EL (cell line): ENCODE results near the gene MARCHF10.

Source experiments
- DNase-seq: peaks from one replicate; pipeline ENCODE4 v3.0.0-alpha.2; 2016

Gene MARCHF10

DNA sequence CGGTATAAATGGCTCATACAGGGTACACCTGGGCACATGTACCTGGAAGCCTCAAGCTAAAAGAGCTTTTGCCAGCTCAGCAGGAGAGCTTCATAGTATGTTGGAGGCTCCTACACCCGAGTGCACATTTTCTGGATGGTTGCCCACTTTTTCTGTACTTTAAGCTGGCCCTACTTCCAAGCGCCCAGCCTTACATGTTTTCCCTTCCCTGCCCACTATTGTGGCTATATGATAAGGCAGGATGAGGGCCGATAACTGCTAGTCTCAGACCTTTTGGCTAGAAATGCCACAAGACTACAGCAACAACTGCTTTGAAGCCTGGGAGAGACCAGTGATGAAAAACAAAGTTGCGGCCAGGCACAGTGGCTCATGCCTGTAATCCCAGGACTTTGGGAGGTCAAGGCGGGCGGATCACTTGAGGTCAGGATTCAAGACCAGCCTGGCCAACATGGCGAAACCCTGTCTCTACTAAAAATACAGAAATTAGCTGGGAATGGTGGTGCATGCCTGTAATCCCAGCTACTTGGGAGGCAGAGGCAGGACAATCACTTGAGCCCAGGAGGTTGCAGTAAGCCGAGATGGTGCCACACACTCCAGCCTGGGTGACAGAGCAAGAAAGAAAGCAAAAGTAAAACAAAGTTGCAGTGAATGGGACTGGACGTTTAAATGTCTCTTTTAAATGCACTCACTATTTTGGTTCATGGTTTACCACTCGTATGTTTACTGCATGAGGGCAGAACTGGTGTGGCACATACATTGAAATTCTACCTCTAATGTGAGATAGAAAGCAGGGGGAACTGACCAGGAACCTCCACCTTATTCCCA lies 14.2 kb upstream of the MARCHF10 start:
- no peak for DNase-seq

DNA sequence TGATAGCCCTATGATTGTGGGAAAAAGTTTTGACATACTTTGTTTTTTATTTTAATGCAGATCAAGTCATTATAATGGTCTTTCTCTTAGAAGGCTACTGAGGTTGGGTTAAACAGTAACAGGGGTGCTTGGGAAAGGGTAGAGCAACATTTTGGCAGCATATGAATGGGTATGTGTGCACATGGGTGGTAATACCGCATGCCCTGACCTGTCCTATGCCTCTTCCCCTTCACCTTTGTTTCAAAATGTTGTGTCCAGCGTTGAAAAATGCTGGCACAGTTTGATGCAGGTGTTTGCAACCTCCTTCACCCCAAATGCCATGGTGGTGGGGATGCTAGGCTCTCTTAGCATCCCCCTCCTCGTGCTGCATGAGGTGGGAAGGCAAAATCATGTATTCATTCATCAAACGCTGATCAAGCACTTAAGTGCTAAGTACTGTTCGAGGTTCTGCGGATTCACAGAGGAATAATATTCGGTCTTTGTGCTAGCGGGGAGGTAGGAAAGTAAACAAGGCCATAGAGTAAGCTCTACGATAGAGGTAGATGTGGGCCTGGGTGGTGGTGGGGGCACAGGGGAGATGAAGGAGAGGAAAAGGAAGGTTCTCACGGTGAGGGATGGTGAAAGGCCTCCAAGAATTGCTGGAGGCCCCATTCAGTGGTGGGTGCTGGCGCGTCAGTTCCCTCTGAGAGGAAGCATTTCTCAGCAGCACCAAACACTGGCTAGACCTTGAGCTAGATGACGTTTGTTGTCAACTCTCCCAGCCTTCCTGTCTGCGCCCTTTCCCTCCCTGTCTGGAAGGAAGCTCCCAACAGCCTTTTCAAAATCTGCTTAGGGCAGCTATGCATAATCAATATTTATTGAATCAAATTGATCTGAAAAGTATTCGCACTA lies 13.3 kb upstream of the MARCHF10 start:
- no peak for DNase-seq

DNA sequence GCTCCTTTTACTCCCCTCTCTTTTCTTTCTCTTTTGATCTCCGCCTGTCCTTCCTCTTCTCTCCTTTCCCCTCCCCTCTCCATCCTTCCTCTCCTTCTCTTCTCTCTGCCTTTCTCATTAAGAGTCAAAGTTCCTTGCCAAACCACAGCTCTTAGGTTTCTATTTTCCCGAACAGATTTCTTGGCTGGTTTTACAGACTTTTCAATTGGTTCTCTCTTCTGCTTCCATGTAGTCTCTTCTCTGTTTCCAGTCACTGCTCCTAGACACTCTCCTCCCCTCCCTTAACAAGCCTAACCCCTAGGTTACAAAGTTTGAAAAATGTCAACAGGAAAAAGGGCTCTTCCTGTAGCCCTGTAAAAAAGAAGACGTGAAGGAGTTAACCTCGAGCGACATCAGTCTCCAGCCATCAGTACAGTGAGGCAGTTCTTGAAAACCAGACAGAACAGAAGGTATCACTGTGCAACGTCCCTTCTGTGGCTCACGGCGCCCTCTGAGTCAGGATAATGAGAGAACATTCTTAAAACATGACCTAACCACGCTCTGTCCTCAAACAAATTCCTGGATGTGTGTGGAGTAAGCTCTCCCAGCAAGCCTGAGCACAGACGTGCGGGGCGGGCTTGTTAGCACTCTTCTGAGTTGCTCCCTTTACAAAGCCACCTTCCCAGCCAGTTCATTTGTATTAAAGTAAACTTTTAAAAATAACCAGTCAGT lies 11.6 kb upstream of the MARCHF10 start:
- DNase-seq = peak; percentile 98

DNA sequence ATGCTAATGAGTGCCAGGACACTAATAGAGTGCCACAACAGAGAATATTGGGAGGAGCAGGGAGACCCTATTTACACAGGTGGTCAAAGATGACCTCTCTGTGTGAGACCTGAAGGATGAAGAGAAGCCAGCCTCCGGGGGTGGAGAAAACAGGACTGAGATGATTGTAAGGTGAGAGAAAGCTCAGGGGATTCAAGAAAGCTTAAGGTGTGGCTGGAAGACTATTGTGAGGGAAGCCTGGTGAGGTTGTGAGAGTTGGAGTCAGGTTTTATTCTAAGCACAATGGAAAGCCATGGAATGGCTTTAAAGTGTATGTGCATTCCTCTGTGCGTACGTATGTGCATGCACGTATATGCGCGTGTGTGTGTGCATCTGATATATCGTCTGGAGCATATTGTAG lies 10.4 kb upstream of the MARCHF10 start:
- no peak for DNase-seq

DNA sequence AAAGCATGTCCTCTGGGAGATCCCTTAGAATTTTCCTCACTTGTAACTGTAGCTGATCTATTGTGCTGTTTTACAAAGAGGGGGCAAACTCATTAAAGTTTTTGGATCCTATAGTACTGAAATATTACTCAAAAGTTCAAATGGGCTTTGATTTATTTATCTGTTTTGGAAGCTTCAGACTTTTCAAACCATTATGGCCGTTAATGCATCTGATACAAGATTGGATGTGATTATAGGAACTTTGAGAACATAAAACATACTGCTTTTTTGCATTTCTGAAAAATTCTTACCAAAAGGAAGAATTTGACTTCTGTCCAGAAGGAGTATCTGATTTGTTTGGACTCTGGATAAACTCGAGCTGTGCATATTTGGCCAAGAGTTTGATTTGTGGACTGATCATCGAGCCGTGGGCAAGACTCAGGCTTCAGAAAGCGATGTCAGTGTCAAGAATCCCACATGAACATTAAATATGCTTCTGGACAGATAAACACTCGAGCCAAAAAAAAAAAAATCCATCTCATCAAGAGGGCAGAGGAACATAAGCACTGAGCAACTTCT lies 8.2 kb upstream of the MARCHF10 start:
- no peak for DNase-seq

DNA sequence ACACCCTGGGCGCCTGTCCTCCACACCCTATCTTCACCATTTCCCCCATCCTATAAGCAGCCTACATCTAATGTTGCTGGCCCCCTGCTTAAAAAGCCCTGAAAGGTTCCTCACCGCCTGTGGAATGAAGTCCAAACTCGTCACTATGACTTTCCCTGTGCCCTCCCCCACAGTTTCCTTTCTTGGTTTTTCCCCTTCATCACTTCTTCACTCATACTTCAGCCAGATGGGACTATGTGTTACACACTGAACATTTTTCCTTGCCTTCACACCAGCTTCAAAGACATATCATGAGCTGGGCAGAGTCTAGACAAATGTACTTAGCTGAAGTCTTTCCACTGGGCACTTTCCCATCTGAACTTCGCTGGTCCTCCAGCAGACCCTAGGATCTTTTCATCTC lies 1.5 kb upstream of the MARCHF10 start:
- no peak for DNase-seq

DNA sequence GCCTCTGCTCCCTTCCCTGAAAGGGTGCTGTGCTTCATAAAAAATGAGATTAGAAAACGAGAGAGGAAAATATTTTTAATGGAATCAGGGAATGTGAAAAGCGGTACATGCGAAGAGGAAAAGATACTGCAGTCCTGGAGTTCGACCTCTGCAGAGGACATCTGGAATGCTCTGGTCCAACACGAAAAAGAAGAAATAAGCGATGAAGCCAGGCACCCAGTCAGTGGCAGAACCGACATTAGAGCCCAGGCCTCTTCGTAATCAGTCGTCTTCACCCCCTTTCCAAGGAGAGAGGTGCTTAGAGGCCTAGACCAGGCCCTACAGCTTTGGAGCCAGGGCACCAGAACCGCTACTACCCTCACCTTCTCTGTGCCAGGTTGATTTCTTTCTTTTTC lies 459 bp upstream of the MARCHF10 start:
- DNase-seq = no peak

DNA sequence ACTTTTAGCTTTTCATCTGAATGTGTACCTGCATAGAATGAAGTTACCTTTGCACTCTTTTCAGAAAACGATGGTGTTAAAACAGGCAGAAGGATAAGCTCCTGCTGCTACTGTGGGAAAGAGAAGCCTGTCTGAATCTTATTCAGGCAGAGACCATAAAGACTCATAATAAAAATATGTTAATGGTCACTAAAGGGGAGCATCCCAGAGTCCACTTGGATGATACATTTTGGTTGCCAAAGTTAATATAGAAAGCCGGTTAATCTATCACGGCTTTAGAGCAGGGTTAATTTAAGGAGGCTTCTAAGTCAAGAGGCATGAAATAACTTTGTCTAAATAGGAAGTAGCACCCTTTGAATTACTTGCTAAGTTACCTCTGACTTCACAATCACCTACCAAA lies 2.9 kb downstream of the MARCHF10 start:
- peak; percentile 24 for DNase-seq

DNA sequence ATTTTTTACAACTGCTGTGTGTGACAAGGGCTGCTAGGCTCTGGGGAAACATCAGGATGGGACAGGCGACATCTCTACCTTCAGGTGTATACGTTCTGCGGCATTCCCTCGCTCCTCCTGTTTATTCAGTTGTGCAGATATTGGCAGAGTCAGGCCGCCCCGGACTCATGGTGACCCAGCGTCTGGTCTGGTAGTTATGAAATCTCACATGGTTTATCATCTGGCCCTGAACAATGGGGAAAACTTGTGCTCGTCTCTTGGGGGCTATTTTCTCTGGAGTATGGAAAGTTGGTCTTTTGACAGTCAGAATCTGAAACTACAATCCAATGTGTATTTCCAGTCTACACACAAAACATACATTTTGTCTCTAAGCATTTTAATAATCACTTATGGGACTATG lies 3.3 kb downstream of the MARCHF10 start:
- no peak for DNase-seq

DNA sequence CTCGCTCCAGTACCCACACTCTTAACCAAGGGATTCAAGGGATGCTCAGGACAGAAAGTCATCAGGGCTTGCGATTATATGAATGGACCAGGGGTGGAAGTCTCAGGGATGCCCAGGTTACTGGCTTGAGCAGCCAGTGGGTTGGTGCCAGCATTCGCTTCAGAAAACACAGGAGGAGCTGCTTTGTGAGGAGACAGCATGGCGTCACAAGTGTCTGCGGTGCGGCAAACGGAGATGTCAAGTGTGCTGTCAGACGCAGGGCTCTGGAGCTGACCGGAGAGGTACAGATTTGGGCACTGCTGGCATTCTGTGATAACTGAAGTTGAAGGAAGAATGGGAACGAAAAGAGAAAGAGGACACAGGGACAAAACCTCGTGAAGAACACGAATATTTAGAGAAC lies 4.1 kb downstream of the MARCHF10 start:
- no peak for DNase-seq

DNA sequence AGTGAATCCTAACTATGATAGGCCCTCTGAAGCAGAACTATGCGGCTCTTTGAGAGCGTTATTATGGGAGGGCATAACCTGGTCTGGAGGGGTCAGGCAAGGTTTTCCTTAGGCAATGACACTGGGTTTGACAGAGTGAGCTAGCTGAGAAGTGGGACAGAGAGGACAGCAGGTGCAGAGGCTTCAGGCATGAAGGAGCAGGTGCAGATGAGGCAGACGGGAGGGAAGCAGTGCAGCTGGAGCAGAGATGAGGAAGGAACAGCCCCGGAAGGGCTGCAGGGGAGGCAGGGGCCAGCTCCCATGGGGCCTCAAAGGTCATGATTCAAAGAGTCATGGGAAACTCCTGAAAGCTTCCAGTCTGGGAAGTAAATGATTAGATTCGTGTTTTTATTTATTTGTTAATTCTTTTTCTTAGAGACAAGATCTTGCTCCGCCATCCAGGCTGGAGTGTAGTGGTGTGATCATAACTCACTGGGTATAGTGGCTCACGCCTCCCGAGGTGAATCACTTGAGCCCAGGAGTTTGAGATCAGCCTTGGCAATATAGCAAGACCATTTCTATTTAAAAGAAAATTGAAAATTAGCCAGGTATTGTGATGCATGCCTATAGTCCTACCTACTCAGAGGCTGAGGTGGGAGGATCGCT lies 5.4 kb downstream of the MARCHF10 start:
- no peak for DNase-seq

DNA sequence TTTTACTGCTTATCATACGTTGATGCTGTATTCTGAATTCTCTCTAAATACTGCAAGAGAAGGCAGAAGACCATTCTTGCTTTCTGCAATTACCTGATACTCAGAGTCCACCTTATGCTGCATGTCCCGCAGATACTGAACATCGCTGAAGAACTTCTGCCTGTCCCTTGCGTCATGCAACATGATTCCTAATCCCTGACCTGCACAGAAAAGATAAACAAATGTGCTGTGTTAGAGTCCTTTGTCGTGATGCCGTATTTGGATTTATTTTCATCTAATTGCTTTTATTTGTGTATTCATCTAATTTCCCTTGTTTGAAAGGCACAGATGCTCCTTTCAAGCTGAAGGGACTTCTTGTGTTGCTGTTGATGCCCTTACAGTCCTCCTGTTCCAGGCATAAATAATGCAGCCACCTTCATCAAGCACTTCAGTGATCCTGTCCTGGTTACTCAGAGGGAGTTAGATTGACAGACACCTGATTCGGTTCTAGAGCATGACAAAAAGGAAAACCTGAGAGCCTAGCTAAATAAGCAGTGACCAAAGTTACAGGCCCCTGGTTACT lies 6.5 kb downstream of the MARCHF10 start:
- DNase-seq = no peak

DNA sequence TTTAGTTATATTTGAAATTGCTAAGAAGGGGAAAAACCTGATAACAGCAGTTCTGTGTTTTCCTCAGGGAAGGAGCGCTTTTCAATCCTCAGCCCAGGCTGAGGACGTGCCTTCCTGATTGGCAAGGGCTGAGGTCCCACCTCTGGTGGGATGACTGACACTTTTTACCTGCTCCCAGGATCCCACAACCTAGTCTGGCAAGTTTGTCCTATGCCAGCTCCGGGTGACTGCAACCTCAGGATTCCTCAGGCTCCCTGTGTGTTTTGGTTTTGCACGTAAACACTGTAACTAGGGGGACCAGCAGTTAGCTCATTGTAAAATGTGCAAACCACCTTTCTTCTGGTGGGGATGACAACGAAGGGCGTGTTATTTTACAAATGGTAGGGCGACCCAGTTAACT lies 7.5 kb downstream of the MARCHF10 start:
- DNase-seq = no peak

DNA sequence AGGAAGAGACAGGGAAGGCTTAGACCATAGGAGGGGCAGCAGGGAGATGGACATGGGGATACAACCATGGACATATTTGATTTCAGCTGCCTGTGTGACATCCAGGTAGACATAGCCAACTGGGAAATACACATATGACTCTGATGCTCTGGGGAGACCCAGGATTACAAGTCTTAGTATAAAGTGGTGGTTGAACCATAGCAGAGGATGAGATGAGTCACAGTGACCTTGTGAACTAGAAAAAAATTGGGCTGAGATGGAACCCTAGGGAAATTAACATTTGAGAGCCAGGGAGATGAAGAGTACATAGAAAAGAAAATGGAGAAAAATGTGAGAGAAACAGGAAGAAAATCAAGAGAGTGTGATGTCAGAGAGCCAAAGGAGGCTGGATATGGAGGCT lies 10.2 kb downstream of the MARCHF10 start:
- peak; percentile 53 for DNase-seq

DNA sequence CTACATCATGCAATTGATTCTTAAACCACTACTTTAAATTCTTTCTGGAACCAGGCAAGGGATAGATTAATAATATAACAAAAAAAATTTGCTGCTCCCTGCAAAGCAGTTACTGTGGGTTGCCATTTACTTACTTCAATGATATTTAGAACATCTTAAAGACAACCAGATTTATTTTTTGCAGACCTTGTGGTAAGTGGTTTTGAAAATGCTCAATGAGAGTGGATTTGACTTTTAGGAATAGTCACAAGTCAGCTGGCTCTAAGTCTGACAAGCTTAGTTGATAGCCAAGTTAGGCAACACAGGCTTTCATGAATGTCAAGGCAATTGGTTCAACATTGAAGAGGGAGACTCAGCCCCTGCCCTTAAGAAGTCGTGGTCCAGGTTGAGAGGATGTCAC lies 11.8 kb downstream of the MARCHF10 start:
- DNase-seq = no peak

DNA sequence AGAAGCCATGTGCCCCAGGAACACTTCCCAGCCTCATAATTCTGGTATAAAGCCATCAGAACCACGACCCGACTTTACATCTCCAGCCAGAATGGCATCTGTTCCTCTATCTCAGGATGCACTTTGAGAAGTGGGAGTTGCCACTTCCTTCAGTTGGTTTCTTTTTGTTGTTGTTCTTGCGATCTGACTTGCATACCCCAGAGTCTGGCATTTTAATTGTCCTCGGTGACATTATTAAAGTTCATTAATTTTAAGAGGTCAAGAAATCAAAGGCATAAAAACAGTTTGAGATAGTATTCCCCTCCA lies 13.5 kb downstream of the MARCHF10 start:
- no peak for DNase-seq

DNA sequence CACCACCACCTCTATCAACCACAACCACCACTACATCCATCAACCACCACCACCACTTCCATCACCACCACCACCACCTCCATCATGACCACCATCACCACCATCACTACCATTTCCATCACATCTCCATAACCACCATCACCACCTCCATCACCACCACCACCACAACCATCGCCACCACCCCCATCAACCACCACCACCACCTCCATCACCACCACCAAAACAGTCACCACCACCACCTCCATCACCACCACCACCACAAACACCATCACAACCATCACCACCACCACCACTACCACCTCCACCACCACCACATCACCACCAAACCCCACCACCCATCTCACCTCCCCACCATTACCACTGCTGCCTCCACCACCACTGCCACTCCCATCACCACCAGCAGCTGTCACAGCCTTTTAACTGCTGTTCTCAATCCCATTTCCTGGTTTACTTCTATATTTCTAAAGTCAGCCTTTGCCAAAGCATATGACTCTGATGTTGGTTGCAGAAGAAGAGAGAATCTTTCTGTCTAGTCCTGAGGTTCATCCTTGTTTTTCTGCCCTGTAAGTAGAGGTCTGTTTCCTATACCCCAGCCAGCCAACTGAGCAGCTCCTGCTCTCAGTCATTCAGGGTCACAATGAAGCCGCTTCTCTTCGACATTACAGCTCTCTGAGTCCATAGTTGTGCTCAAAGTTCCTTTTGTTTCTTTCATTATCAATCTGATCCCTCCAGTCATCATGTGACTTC lies 14.0 kb downstream of the MARCHF10 start:
- no peak for DNase-seq

DNA sequence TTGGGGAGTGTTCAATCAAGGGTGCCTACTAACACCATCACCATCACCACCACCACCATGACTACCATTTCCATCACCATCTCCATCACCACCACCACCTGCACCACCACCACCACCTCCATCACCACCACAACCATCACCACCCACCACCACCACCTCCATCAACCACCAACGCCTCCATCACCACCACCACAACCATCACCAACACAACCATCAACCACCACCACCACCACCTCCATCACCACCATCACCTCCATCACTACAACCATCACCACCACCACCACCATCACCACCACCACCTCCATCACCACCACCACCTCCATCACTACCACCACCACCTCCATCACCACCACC lies 15.7 kb downstream of the MARCHF10 start:
- DNase-seq = no peak

DNA sequence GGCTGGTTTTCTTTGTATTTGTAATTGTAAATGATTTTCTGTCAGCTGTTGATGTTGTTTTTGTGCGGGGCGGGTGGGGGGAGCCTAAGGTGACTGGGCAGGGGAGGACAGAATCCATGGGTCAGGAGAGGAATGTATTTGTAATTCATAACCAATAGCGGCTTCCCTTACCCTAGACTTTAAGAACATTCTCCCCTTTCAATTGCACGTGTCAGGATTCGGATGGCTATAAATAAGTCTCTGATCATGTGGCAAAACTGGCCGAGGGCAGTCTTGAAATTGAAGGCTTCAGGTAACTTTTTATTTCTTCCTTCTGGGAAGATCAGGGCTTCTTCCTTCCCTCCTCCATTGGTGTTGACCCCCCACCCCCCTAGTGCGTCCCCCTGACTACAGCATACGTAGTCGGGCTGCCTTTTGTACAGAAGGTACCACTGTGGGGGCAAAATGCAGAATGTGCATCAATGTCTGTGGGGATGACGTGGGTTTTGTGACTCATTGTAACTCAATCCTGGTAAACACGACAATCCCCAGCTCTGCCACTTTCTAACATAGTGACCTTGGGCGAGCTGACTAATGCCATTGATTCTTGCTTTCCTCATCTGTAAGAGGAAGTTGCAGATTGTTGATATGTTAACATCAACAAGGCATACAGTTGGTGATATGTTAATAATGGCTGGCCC lies 16.2 kb downstream of the MARCHF10 start:
- DNase-seq = peak; percentile 98

DNA sequence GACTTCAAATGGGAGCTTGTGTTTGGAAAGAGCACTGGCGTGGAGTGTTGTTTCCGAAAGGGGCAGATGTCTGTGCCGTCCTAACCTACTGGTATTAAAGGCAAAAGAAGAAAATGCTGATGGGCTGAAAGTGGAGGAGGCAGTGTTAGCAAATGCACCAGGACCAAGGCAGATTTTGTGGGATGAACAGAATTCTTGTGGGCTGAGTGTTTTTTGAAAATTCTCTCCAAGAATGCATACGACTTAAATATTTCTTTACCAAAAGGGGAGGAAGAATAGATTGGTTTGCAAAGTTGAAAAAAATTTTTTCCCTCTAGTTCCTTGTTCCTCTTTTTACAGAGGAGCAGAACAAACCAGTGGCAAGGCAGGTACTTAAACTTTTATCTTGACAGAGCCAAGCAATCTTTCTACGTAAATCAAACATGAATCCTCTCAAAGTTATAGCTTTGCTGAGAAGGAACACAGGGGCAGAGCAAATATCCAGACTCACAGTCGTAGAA lies 16.8 kb downstream of the MARCHF10 start:
- DNase-seq = peak; percentile 94

DNA sequence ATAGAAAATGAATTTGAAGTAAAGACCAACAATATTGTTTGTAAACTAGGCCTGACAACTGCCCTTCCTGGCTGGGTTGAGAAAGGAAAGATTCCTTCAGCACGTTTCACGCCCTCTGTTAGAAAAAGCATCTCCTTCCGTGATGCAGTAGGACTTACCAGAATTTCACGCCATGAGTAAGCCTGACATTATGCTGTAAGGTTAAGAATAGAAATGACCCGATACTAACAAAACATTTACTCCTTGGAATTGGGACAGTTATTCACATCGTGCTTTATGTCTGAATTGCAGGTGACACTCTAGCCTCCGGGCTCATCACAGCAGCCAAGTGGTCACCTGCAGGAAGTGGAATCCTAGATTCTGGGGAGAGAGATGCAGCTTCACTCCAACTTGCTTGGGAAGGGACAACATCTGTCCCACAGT lies 17.5 kb downstream of the MARCHF10 start:
- DNase-seq = peak; percentile 90
